SK-N-SH (cell line): ENCODE data around the gene ENTPD8. TPM values are rescaled to one million over a fixed set of nuclear protein-coding genes. Genes with fewer than 3 reads are reported as not detected.

Experiments used
- CTCF ChIA-PET: fragments of 300-600, 350-600 bp; formaldehyde crosslinking; extraction: SDS; loops from one replicate; lab custom pipeline; 2021; lab: Yijun Ruan, JAX
- POLR2A ChIA-PET: fragments of 350-600 bp; sonication (Branson Sonifier 250); formaldehyde crosslinking; extraction: SDS; loops from one replicate; lab custom pipeline; 2020; ENCODE audit warnings: antibody characterized with exemption, inconsistent platforms; lab: Yijun Ruan, JAX
- DNase-seq: peaks from one replicate; pipeline ENCODE4 v3.0.0; 2012
- H2AFZ ChIP-seq: fragments of 200-600 bp; sonication (generic); 2 replicates; pipeline ENCODE4 v1.8.1; 2016; ENCODE audit warnings: antibody characterized with exemption, mild to moderate bottlenecking, low read depth
- H3F3A ChIP-seq: fragments of 200-600 bp; sonication (generic); replicated peaks from 2 replicates; pipeline ENCODE3; 2016; ENCODE audit warnings: antibody characterized with exemption, mild to moderate bottlenecking; ENCODE audit not compliant: insufficient read depth
- H3K27ac ChIP-seq, 2 experiments: fragments of 200-500 bp in 1 of 2; fragments of 200-600 bp in 1 of 2; sonication (Bioruptor generic) in 1 of 2; sonication (generic), shearing (Covaris generic) in 1 of 2; 2 replicates each; pipeline versions ENCODE4 v1.5.1 to v1.6.1; 2014 to 2016; ENCODE audit warnings: low read depth in 2 of 2, inconsistent platforms in 1 of 2, low read length in 1 of 2, mild to moderate bottlenecking in 1 of 2, mixed read lengths in 1 of 2
- H3K27me3 ChIP-seq: fragments of 200-600 bp; sonication (generic), shearing (Covaris generic); 2 replicates; pipeline ENCODE4 v1.6.1; 2016; ENCODE audit warnings: mixed run types; ENCODE audit not compliant: insufficient read depth
- H3K36me3 ChIP-seq, 2 experiments: fragments of 200-500 bp in 1 of 2; fragments of 200-600 bp in 1 of 2; sonication (Bioruptor generic) in 1 of 2; sonication (generic) in 1 of 2; replicated peaks in 1 of 2; 2 replicates each; pipeline versions ENCODE3 to v1.5.1; 2014 to 2016; ENCODE audit warnings: low read length in 1 of 2, mild to moderate bottlenecking in 1 of 2; ENCODE audit not compliant: insufficient read depth in 2 of 2, control insufficient read depth in 1 of 2
- H3K4me1 ChIP-seq, 2 experiments: fragments of 200-500 bp in 1 of 2; fragments of 200-600 bp in 1 of 2; sonication (Bioruptor generic) in 1 of 2; sonication (generic), shearing (Covaris generic) in 1 of 2; 2 replicates each; pipeline versions ENCODE4 v1.5.1 to v1.6.1; 2014 to 2016; ENCODE audit warnings: low read depth in 1 of 2, low read length in 1 of 2, mixed run types in 1 of 2; ENCODE audit not compliant: insufficient read depth in 2 of 2, control insufficient read depth in 1 of 2
- H3K4me2 ChIP-seq: fragments of 200-600 bp; sonication (generic), shearing (Covaris generic); 2 replicates; pipeline ENCODE4 v1.6.1; 2017; ENCODE audit warnings: mixed run types
- H3K4me3 ChIP-seq, 2 experiments: fragments of 200-500 bp in 1 of 2; fragments of 200-600 bp in 1 of 2; sonication (Bioruptor generic) in 1 of 2; sonication (generic), shearing (Covaris generic) in 1 of 2; 2 replicates each; pipeline versions ENCODE4 v1.5.1 to v1.8.1; 2014 to 2016; ENCODE audit warnings: low read depth in 2 of 2, inconsistent platforms in 1 of 2, low read length in 1 of 2, mild to moderate bottlenecking in 1 of 2, mixed read lengths in 1 of 2, moderate library complexity in 1 of 2
- H3K79me2 ChIP-seq: fragments of 200-600 bp; sonication (generic); 2 replicates; pipeline ENCODE4 v1.8.1; 2017; ENCODE audit warnings: mild to moderate bottlenecking; ENCODE audit not compliant: insufficient read depth
- H3K9ac ChIP-seq: fragments of 200-600 bp; sonication (generic); 2 replicates; pipeline ENCODE4 v1.6.1; 2017; ENCODE audit warnings: mixed run types
- H3K9me2 ChIP-seq: fragments of 200-600 bp; sonication (generic); 2 replicates; pipeline ENCODE4 v1.6.1; 2017; ENCODE audit warnings: mixed run types
- H3K9me3 ChIP-seq: fragments of 200-600 bp; sonication (generic); 2 replicates; pipeline ENCODE4 v1.6.1; 2017; ENCODE audit warnings: mixed run types, mild to moderate bottlenecking, moderate library complexity
- H4K20me1 ChIP-seq: fragments of 200-600 bp; sonication (generic); 2 replicates; pipeline ENCODE4 v1.6.1; 2017; ENCODE audit warnings: mild to moderate bottlenecking, mixed run types; ENCODE audit not compliant: insufficient read depth
- ELF1 ChIP-seq: IDR thresholded peaks from 2 replicates; pipeline ENCODE4 v1.4.0; 2012
- FOSL2 ChIP-seq: IDR thresholded peaks from 2 replicates; pipeline ENCODE4 v1.4.0; 2012; ENCODE audit warnings: low read depth, mild to moderate bottlenecking, moderate library complexity, borderline replicate concordance
- FOXJ3 ChIP-seq: sonication (generic); formaldehyde crosslinking; IDR thresholded peaks from 2 replicates; pipeline ENCODE4 v1.5.1; 2020; ENCODE audit warnings: mild to moderate bottlenecking, missing genetic modification reagents
- FOXM1 ChIP-seq: IDR thresholded peaks from 2 replicates; pipeline ENCODE4 v1.4.0; 2012; ENCODE audit warnings: low read depth, mild to moderate bottlenecking
- JUND ChIP-seq: IDR thresholded peaks from 2 replicates; pipeline ENCODE4 v1.4.0; 2012
- PBX3 ChIP-seq: IDR thresholded peaks from 2 replicates; pipeline ENCODE4; 2012
- RAD21 ChIP-seq: IDR thresholded peaks from 2 replicates; pipeline ENCODE4 v1.6.1; 2012; ENCODE audit warnings: mild to moderate bottlenecking, low read length
- RXRA ChIP-seq: IDR thresholded peaks from 2 replicates; pipeline ENCODE4 v1.4.0; 2012; ENCODE audit warnings: low read depth, mild to moderate bottlenecking, borderline replicate concordance
- SIN3A ChIP-seq: IDR thresholded peaks from 2 replicates; pipeline ENCODE4 v1.6.1; 2012; ENCODE audit warnings: low read depth, mild to moderate bottlenecking, low read length, moderate library complexity, borderline replicate concordance
- TEAD4 ChIP-seq: IDR thresholded peaks from 2 replicates; pipeline ENCODE4 v1.4.0; 2012; ENCODE audit warnings: mild to moderate bottlenecking, borderline replicate concordance; ENCODE audit not compliant: insufficient read depth
- USF1 ChIP-seq: IDR thresholded peaks from 2 replicates; pipeline ENCODE4 v1.4.0; 2012; ENCODE audit warnings: low read depth, borderline replicate concordance
- YY1 ChIP-seq: IDR thresholded peaks from 2 replicates; pipeline ENCODE4 v1.4.0; 2012; ENCODE audit warnings: low read depth, mild to moderate bottlenecking
- WGBS: methylation state at CpG from one replicate; pipeline ENCODE4 v1.1.6; 2017; ENCODE audit warnings: low lambda C conversion rate; 5-methylcytosine and 5-hydroxymethylcytosine counted together
- polyA plus RNA-seq, 3 experiments: library from polyadenylated mRNA; depleted of rRNA; stranded (reverse); fragments of >200 nt; gene quantifications; 2 replicates each; pipeline ENCODE4 v1.2.3, GENCODE V29; 2012

ENTPD8 gene
- polyA plus RNA-seq, 1 of the 3 experiments (the other 2 are of a cell fraction) = 0.30 TPM

DNA sequence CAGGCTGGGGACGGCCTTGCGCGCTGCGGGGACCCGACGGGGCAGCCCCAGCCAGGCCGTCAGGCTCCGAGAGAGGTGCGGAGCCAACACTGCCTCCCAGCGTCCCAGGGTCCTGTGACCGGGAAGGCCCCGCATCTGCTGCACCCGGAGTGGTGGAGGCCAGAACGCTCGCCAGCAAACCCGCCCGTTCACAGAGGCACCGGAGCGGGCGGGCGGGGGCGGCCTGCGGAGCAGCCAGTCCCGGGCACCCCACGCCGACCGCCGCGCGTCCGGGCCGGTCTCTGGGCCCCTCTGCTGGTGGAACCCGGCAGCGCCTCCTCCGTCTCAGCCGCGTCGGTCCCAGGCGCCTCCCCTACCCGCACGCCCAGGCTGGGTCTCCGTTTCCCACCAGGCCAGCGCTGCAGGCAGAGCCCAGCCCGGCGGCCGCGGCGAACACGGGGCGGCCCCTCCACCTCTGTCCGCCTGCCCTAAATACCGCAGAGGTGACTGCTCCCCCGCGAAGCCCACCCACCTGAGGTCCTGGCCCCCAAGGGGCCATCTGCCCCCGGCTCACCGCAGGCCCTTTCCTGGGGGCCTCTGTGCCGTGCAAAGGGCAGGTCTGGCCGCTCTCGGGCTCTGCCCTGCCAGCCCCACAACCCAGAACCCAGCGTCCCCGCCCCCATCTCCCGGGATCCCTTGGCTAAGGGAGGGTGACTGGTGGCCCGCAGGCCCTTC lies 34.1 kb downstream of the ENTPD8 start (continued):
- no peak for TF ChIP-seq FOXJ3 (CRISPR knock-in tag)
- TF ChIP-seq PBX3 = no peak
- TF ChIP-seq FOSL2 = no peak
- TF ChIP-seq ELF1 = no peak
- TF ChIP-seq SIN3A = no peak
- TF ChIP-seq FOXM1 = no peak
- TF ChIP-seq JUND = no peak
- no peak for TF ChIP-seq USF1

DNA sequence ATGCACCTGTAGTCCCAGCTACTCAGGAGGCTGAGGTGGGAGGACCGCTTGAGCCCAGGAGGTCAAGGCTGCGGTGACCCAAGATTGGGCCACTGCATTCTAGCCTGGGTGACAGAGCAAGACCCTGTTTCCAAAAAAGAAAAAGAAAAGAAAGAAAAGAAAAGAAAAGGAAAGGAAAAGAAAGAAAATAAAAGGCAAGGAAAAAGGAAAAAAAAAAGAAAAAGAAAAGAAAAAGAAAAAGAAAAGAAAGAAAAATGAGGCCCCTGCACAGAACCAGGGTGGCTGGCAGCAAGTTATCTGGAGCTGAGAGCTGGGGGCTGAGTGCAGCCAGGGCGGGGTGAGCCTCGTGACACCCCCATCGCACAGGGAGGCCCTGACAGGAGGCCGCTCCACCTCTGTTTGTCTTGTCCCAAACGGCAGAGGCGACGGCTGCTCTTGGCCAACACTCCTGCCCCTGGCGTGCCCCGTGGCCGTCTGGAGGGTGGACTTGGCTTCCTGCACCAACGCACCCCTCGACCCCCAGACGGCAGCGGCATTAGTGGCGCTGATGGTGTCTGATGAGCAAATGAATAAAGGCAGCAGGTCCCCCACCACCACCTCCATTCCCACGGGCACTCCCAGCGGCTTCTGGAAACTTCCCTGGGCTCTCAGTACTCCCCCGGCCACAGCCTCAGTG lies 34.9 kb downstream of the ENTPD8 start:
- Histone ChIP-seq H3K4me3 (no peak overlapping the region), H3K4me2 (no peak overlapping the region), H3F3A (peaks cover 7% of the 10 kb centered on the region), H3K79me2 (peaks cover 4% of the 10 kb centered on the region; the same call in 1 of the 2 replicates), H2AFZ (no peak overlapping the region), H3K4me1 (peaks cover 7 to 13% of the 10 kb centered on the region in 2 experiments; a peak in 3 of 4 replicates), H3K9me3 (no peaks in the 10 kb centered on the region), H3K9me2 (no peaks in the 10 kb centered on the region), H3K27ac (no peak overlapping the region), H4K20me1 (0 out of 2 replicates have a peak, but pooled peaks cover 2% of the 10 kb centered on the region), H3K27me3 (no peaks in the 10 kb centered on the region), H3K36me3 (no peaks in the 10 kb centered on the region), H3K9ac (no peak overlapping the region)
- ChIA-PET POLR2A (no interaction called here), CTCF (interaction anchor here (1.5 kb wide), 1 partner anchor 119 kb away, joined by 5 read pairs; no protein-coding TSS in a partner anchor)
- TF ChIP-seq RXRA (no peak), JUND (no peak), RAD21 (no peak), YY1 (no peak)
- WGBS = 89% methylated on average over 18 of the region's 20 CpGs
- DNase-seq = no peak

DNA sequence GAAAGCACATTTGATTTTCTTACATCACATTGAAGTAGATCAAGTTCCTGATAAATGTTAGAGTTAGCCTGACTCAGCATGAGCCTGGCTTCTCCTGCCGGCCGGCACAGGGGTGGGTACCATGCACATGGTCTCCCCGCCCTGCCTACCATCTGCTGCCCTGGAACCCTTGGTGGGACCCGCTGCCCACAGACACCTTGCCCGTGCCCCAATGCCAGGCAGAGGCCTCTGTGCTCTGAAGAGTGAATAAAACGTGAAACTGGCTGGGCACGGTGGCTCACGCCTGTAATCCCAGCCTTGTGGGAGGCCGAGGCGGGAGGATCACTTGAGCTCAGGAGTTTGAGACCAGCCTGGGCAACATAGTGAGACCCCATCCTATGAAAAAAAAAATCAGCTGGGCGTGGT lies 35.5 kb downstream of the ENTPD8 start:
- Histone ChIP-seq H3K9me3 (no peaks in the 10 kb centered on the region), H3K27ac (no peak overlapping the region; a peak in 1 of 4 replicates), H2AFZ (no peak overlapping the region), H3F3A (peaks cover 7% of the 10 kb centered on the region), H3K36me3 (no peaks in the 10 kb centered on the region), H3K4me1 (peaks cover 7 to 8% of the 10 kb centered on the region in 2 experiments; a peak in 2 of 4 replicates), H3K9me2 (no peaks in the 10 kb centered on the region), H3K4me3 (no peak overlapping the region; a peak in 1 of 4 replicates), H4K20me1 (no peaks in the 10 kb centered on the region), H3K27me3 (no peaks in the 10 kb centered on the region), H3K9ac (no peak overlapping the region), H3K4me2 (peak overlapping the region; percentile 11; the same call in 1 of the 2 replicates), H3K79me2 (peaks cover 4% of the 10 kb centered on the region; the same call in 1 of the 2 replicates)
- no peak for DNase-seq
- CTCF ChIA-PET = interaction anchor here (1.5 kb wide), 1 partner anchor 119 kb away, joined by 5 read pairs; no protein-coding TSS in a partner anchor
- no peak for TF ChIP-seq TEAD4
- 0 out of 2 replicates have a peak, but pooled peaks have one; percentile 11 for TF ChIP-seq PBX3
- TF ChIP-seq SIN3A = no peak
- no peak for TF ChIP-seq ELF1
- WGBS = 84% methylated on average over 10 of the region's 11 CpGs
- POLR2A ChIA-PET = no interaction called here
